ENCODE data around the gene HS3ST3A1. TPM values are rescaled to one million over a fixed set of nuclear protein-coding genes. Genes with fewer than 3 reads are reported as not detected.
"Not testable (repeated sequence)": the region's sequence is repeated elsewhere in the genome, so short reads cannot be mapped to it uniquely, and the experiment has no call there.

Gene HS3ST3A1
- total and polyA plus RNA-seq, 2 donors from 2014 or later = 1.2 to 2.2 TPM

DNA sequence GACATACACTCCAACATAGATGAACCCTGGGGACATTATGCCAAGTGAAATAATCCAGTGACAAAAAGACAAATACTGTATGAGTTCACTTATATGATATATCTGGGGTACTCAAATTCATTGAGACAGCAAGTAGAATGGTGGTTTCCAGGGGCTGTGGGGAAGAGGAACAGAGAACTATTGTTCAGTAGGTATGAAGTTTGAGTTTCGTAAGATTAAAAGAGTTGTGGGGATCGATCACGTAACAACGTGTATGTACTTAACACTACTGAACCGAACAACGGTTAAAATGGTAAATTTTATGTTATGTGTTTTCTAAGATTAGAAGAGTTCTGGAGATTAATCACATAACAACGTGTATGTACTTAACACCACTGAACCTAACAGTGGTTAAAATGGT, 100.8 kb downstream of the HS3ST3A1 start:
- intact Hi-C loops (cut with DNase I) = no loop called here
- Histone ChIP-seq H3K9ac (ENCODE audit: low read length in 3 of 3) (no peak overlapping the region), H3K36me3 (ENCODE audit: control insufficient read depth in 2 of 3, insufficient read depth in 3 of 3, low read length in 3 of 3) (no peaks in the 10 kb centered on the region), H3K4me3 (ENCODE audit: low read length in 3 of 3) (no peak overlapping the region), H3K4me1 (ENCODE audit: control insufficient read depth in 2 of 3, insufficient read depth in 2 of 3, low read depth in 1 of 3, low read length in 3 of 3) (no peaks in the 10 kb centered on the region), H3K27ac (ENCODE audit: low read depth in 2 of 2, low read length in 2 of 2) (no peak overlapping the region), H3K9me3 (ENCODE audit: control insufficient read depth in 2 of 3, insufficient read depth in 1 of 3, low read length in 3 of 3) (no peaks in the 10 kb centered on the region), H3K27me3 (ENCODE audit: control insufficient read depth, insufficient read depth, low read length) (no peaks in the 10 kb centered on the region)
- FAIRE-seq (no peak), DNase-seq (no peak)
- TF ChIP-seq, protein P1, sequence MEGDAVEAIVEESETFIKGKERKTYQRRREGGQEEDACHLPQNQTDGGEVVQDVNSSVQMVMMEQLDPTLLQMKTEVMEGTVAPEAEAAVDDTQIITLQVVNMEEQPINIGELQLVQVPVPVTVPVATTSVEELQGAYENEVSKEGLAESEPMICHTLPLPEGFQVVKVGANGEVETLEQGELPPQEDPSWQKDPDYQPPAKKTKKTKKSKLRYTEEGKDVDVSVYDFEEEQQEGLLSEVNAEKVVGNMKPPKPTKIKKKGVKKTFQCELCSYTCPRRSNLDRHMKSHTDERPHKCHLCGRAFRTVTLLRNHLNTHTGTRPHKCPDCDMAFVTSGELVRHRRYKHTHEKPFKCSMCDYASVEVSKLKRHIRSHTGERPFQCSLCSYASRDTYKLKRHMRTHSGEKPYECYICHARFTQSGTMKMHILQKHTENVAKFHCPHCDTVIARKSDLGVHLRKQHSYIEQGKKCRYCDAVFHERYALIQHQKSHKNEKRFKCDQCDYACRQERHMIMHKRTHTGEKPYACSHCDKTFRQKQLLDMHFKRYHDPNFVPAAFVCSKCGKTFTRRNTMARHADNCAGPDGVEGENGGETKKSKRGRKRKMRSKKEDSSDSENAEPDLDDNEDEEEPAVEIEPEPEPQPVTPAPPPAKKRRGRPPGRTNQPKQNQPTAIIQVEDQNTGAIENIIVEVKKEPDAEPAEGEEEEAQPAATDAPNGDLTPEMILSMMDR (IDR thresholded peaks at IDR 0.05; ENCODE audit: borderline replicate concordance, extremely low read depth, insufficient read depth) = no peak

DNA sequence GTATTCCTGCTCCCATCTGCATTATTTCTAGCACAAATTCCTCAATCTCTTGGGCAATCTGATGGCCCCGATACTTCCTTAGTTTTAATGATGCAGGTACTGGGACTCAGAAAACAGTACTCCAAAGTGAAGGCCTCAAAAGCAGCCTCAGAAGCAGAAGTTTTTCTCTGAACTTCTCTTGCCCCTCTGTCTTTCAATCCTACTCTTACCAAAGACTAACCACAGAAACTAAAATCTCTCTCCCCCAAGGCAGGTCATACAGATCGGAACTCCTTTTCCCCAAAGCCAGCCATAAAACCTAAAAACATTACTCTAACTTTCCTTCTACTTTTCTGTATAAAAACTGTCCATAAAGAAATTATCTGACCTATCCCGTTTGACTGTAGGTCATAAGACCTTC, 103.5 kb downstream of the HS3ST3A1 start:
- FAIRE-seq (no peak), DNase-seq (no peak)
- Histone ChIP-seq H3K4me3 (ENCODE audit: low read length in 3 of 3) (no peak overlapping the region), H3K9me3 (ENCODE audit: control insufficient read depth in 2 of 3, insufficient read depth in 1 of 3, low read length in 3 of 3) (no peaks in the 10 kb centered on the region), H3K4me1 (ENCODE audit: control insufficient read depth in 2 of 3, insufficient read depth in 2 of 3, low read depth in 1 of 3, low read length in 3 of 3) (no peaks in the 10 kb centered on the region), H3K9ac (ENCODE audit: low read length in 3 of 3) (no peak overlapping the region), H3K36me3 (ENCODE audit: control insufficient read depth in 2 of 3, insufficient read depth in 3 of 3, low read length in 3 of 3) (no peaks in the 10 kb centered on the region), H3K27ac (ENCODE audit: low read depth in 2 of 2, low read length in 2 of 2) (no peak overlapping the region), H3K27me3 (ENCODE audit: control insufficient read depth, insufficient read depth, low read length) (no peaks in the 10 kb centered on the region)
- TF ChIP-seq, protein P1 (IDR thresholded peaks at IDR 0.05; ENCODE audit: borderline replicate concordance, extremely low read depth, insufficient read depth) = no peak
- intact Hi-C loops (cut with DNase I) = no loop called here

DNA sequence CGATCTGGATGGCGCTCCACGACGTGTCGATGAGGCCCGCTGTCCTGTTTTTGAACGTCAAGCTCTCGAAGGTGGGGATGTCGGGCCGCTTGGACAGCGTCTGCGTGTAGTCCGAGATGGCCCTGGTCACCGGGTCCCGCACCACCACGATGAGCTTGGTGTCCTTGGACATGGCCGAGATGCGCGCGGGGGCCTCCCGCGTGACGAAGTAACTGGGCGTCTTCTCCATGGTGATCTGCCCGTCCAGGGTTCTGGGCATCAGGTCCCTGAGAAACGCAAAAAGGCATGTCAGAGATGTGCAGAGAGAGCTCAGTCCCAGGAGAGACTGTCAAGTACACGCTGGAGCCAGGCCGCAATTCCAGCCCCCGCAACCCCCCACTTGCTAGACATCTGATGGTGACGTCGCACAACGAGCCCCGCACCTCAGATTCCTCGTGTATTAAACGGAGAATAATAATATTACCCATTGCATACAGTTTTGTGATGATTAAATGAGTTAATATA, 105.1 kb downstream of the HS3ST3A1 start:
- DNase-seq; FAIRE-seq; H3K4me1 ChIP-seq (ENCODE audit: control insufficient read depth in 2 of 3, insufficient read depth in 2 of 3, low read depth in 1 of 3, low read length in 3 of 3); H3K9me3 ChIP-seq (ENCODE audit: control insufficient read depth in 2 of 3, insufficient read depth in 1 of 3, low read length in 3 of 3); H3K36me3 ChIP-seq (ENCODE audit: control insufficient read depth in 2 of 3, insufficient read depth in 3 of 3, low read length in 3 of 3); H3K9ac ChIP-seq (ENCODE audit: low read length in 3 of 3); H3K4me3 ChIP-seq (ENCODE audit: low read length in 3 of 3); H3K27me3 ChIP-seq (ENCODE audit: control insufficient read depth, insufficient read depth, low read length); H3K27ac ChIP-seq (ENCODE audit: low read depth in 2 of 2, low read length in 2 of 2); intact Hi-C loops (cut with DNase I): not testable (repeated sequence)

- no peak overlapping the region for H3K4me3 ChIP-seq (ENCODE audit: low read length in 3 of 3)
- intact Hi-C loops (cut with DNase I) = no loop called here
- TF ChIP-seq, protein P1 (IDR thresholded peaks at IDR 0.05; ENCODE audit: borderline replicate concordance, extremely low read depth, insufficient read depth) = no peak
- no peak overlapping the region for H3K9ac ChIP-seq (ENCODE audit: low read length in 3 of 3)
- no peak overlapping the region for H3K27ac ChIP-seq (ENCODE audit: low read depth in 2 of 2, low read length in 2 of 2)
- FAIRE-seq (no peak), DNase-seq (no peak)
- no peaks in the 10 kb centered on the region for H3K4me1 ChIP-seq (ENCODE audit: control insufficient read depth in 2 of 3, insufficient read depth in 2 of 3, low read depth in 1 of 3, low read length in 3 of 3)
- no peaks in the 10 kb centered on the region for H3K27me3 ChIP-seq (ENCODE audit: control insufficient read depth, insufficient read depth, low read length)
- H3K9me3 ChIP-seq (ENCODE audit: control insufficient read depth in 2 of 3, insufficient read depth in 1 of 3, low read length in 3 of 3) = no peaks in the 10 kb centered on the region
- no peaks in the 10 kb centered on the region for H3K36me3 ChIP-seq (ENCODE audit: control insufficient read depth in 2 of 3, insufficient read depth in 3 of 3, low read length in 3 of 3)
These were observed 106.3 kb downstream of the HS3ST3A1 start for GRCh38 chr17:13495423-13495822.
